ENCODE measurements around the gene TBC1D12.

Gene TBC1D12

GRCh38 chr10:94403380-94404213, 1.3 kb downstream of the TBC1D12 start:
- no peak for TF ChIP-seq Cebpa-rat (IDR thresholded peaks at IDR 0.05)
- Histone ChIP-seq H3K27me3 (peaks cover 38% of the 10 kb centered on the region), H3K4me2 (peak overlapping the region; percentile 73), H3K9ac (peak overlapping the region; percentile 78), H3K27ac (peak overlapping the region; percentile 41; the same call in 1 of the 2 replicates), H3K4me3 (peak overlapping the region; percentile 81), H3K9me3 (peaks cover 21% of the 10 kb centered on the region), H3K4me1 (peaks cover 7% of the 10 kb centered on the region; the same call in 1 of the 2 replicates), H4K20me1 (0 out of 2 replicates have a peak, but pooled peaks cover 9% of the 10 kb centered on the region), H3K36me3 (no peaks in the 10 kb centered on the region)

- Histone ChIP-seq H3K4me2 (no peak overlapping the region), H3K27me3 (peaks cover 38% of the 10 kb centered on the region), H3K4me1 (peaks cover 7% of the 10 kb centered on the region; the same call in 1 of the 2 replicates), H3K36me3 (no peaks in the 10 kb centered on the region), H4K20me1 (peaks cover 26% of the 10 kb centered on the region; the same call in 1 of the 2 replicates), H3K9ac (no peak overlapping the region), H3K27ac (no peak overlapping the region), H3K4me3 (no peak overlapping the region), H3K9me3 (peaks cover 21% of the 10 kb centered on the region)
- no peak for TF ChIP-seq Cebpa-rat (IDR thresholded peaks at IDR 0.05)
Observed at GRCh38 chr10:94405406-94405805, 3.1 kb downstream of the TBC1D12 start.

- H3K36me3 ChIP-seq, result no peaks in the 10 kb centered on the region
- H3K27ac ChIP-seq, result no peak overlapping the region
- peaks cover 24% of the 10 kb centered on the region for H3K27me3 ChIP-seq
- H3K4me1 ChIP-seq, result peaks cover 7% of the 10 kb centered on the region; the same call in 1 of the 2 replicates
- H4K20me1 ChIP-seq, result peaks cover 27% of the 10 kb centered on the region; the same call in 1 of the 2 replicates
- no peak for TF ChIP-seq Cebpa-rat (IDR thresholded peaks at IDR 0.05)
- H3K9me3 ChIP-seq, result peaks cover 12% of the 10 kb centered on the region
- H3K4me2 ChIP-seq, result no peak overlapping the region
- H3K4me3 ChIP-seq, result no peak overlapping the region
- no peak overlapping the region for H3K9ac ChIP-seq
Observed at GRCh38 chr10:94407668-94408067, 5.3 kb downstream of the TBC1D12 start.

GRCh38 chr10:94409021-94409657, 6.8 kb downstream of the TBC1D12 start:
- Histone ChIP-seq H4K20me1 (peaks cover 36% of the 10 kb centered on the region; the same call in 1 of the 2 replicates), H3K9ac (no peak overlapping the region), H3K4me2 (no peak overlapping the region), H3K9me3 (no peaks in the 10 kb centered on the region), H3K4me3 (no peak overlapping the region), H3K4me1 (peaks cover 5% of the 10 kb centered on the region; the same call in 1 of the 2 replicates), H3K27ac (no peak overlapping the region), H3K36me3 (no peaks in the 10 kb centered on the region), H3K27me3 (peaks cover 10% of the 10 kb centered on the region)
- no peak for TF ChIP-seq Cebpa-rat (IDR thresholded peaks at IDR 0.05)

- H4K20me1 ChIP-seq, result peaks cover 36% of the 10 kb centered on the region; the same call in 1 of the 2 replicates
- no peak overlapping the region for H3K27ac ChIP-seq
- TF ChIP-seq Cebpa-rat (IDR thresholded peaks at IDR 0.05), result no peak
Observed at GRCh38 chr10:94411304-94411703, 9.0 kb downstream of the TBC1D12 start.

GRCh38 chr10:94412449-94412848, 10.1 kb downstream of the TBC1D12 start:
- Histone ChIP-seq H3K9ac (no peak overlapping the region), H3K36me3 (no peaks in the 10 kb centered on the region), H4K20me1 (peaks cover 36% of the 10 kb centered on the region; the same call in 1 of the 2 replicates), H3K4me1 (no peaks in the 10 kb centered on the region), H3K27ac (no peak overlapping the region), H3K9me3 (no peaks in the 10 kb centered on the region), H3K4me3 (no peak overlapping the region), H3K4me2 (no peak overlapping the region), H3K27me3 (no peaks in the 10 kb centered on the region)
- no peak for TF ChIP-seq Cebpa-rat (IDR thresholded peaks at IDR 0.05)

More at GRCh38 chr10:94411304-94411703, 9.0 kb downstream of the TBC1D12 start:
- Histone ChIP-seq H3K36me3 (no peaks in the 10 kb centered on the region), H3K4me1 (no peaks in the 10 kb centered on the region), H3K4me2 (no peak overlapping the region), H3K9me3 (no peaks in the 10 kb centered on the region), H3K27me3 (no peaks in the 10 kb centered on the region), H3K9ac (no peak overlapping the region), H3K4me3 (no peak overlapping the region)

- H3K9ac ChIP-seq, result no peak overlapping the region
- no peak overlapping the region for H3K27ac ChIP-seq
- H3K4me1 ChIP-seq, result no peaks in the 10 kb centered on the region
- peaks cover 27% of the 10 kb centered on the region; the same call in 1 of the 2 replicates for H4K20me1 ChIP-seq
- no peak for TF ChIP-seq Cebpa-rat (IDR thresholded peaks at IDR 0.05)
- no peaks in the 10 kb centered on the region for H3K36me3 ChIP-seq
- no peak overlapping the region for H3K4me3 ChIP-seq
- no peaks in the 10 kb centered on the region for H3K9me3 ChIP-seq
- H3K4me2 ChIP-seq, result no peak overlapping the region
- no peaks in the 10 kb centered on the region for H3K27me3 ChIP-seq
Observed at GRCh38 chr10:94413361-94413760, 11.0 kb downstream of the TBC1D12 start.

GRCh38 chr10:94416896-94417295, 14.6 kb downstream of the TBC1D12 start:
- no peaks in the 10 kb centered on the region for H3K4me1 ChIP-seq
- H3K27ac ChIP-seq, result no peak overlapping the region
- H3K9me3 ChIP-seq, result no peaks in the 10 kb centered on the region
- no peaks in the 10 kb centered on the region for H3K27me3 ChIP-seq
- H3K4me3 ChIP-seq, result no peak overlapping the region
- no peaks in the 10 kb centered on the region for H3K36me3 ChIP-seq
- H3K9ac ChIP-seq, result no peak overlapping the region
- peaks cover 8% of the 10 kb centered on the region; the same call in 1 of the 2 replicates for H4K20me1 ChIP-seq
- no peak for TF ChIP-seq Cebpa-rat (IDR thresholded peaks at IDR 0.05)
- H3K4me2 ChIP-seq, result no peak overlapping the region

GRCh38 chr10:94417321-94417720, 15.0 kb downstream of the TBC1D12 start:
- TF ChIP-seq Cebpa-rat (IDR thresholded peaks at IDR 0.05), result no peak
- Histone ChIP-seq H4K20me1 (peaks cover 8% of the 10 kb centered on the region; the same call in 1 of the 2 replicates), H3K36me3 (no peaks in the 10 kb centered on the region), H3K9me3 (no peaks in the 10 kb centered on the region), H3K4me1 (no peaks in the 10 kb centered on the region), H3K9ac (no peak overlapping the region), H3K27ac (no peak overlapping the region), H3K4me2 (no peak overlapping the region), H3K4me3 (no peak overlapping the region), H3K27me3 (no peaks in the 10 kb centered on the region)

GRCh38 chr10:94420516-94420915, 18.2 kb downstream of the TBC1D12 start:
- Histone ChIP-seq H3K9ac (no peak overlapping the region), H3K27me3 (no peaks in the 10 kb centered on the region), H3K4me2 (no peak overlapping the region), H3K36me3 (no peaks in the 10 kb centered on the region), H3K4me3 (no peak overlapping the region), H4K20me1 (no peaks in the 10 kb centered on the region; the same call in 1 of the 2 replicates), H3K27ac (no peak overlapping the region), H3K4me1 (no peaks in the 10 kb centered on the region), H3K9me3 (peaks cover 9% of the 10 kb centered on the region)
- TF ChIP-seq Cebpa-rat (IDR thresholded peaks at IDR 0.05), result peak; percentile 48; the same call in 1 of the 2 replicates
